ENCODE measurements around the gene ZBTB20.

DNA sequence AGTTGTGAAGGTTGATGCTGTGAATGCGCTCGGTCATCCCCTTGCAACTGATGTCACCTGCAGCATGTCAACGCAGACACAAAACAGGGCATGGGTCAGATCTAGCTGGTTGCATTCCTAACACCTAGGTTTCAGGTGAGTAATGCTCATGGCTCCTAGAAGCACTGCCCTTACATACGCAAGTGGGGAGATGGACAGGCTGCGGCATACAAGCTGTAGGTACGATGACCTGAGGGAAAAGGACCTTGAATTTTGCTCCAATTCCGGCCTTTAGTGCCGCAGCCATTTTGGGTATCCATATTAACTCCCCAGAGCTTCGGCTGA, 795.3 kb downstream of the ZBTB20 start:
- TF ChIP-seq CTCF (IDR thresholded peaks at IDR 0.05; ENCODE audit: insufficient read depth, low read length) (no peak), GABPA (IDR thresholded peaks at IDR 0.05; ENCODE audit: low read depth) (no peak), POLR2AphosphoS5 (IDR thresholded peaks at IDR 0.05; ENCODE audit: low read depth) (no peak), SPI1 (IDR thresholded peaks at IDR 0.05; ENCODE audit: borderline replicate concordance, low read depth) (no peak)
